Parathyroid adenoma (tissue), 2 donors: ENCODE data around the gene STRN.

Experiments used
- H2AFZ ChIP-seq: fragments of 300-600 bp; sonication (generic); one replicate; pipeline ENCODE4 v1.7.0; 2017; ENCODE audit warnings: antibody characterized with exemption, mild to moderate bottlenecking
- H3K27ac ChIP-seq: fragments of 300-600 bp; sonication (generic); one replicate; pipeline ENCODE4 v1.7.0; 2017
- H3K27me3 ChIP-seq: fragments of 300-600 bp; sonication (generic); one replicate; pipeline ENCODE4 v1.7.0; 2017; ENCODE audit warnings: low read length; ENCODE audit not compliant: control insufficient read depth, insufficient read depth
- H3K36me3 ChIP-seq: fragments of 300-600 bp; sonication (generic); one replicate; pipeline ENCODE4 v1.7.0; 2017; ENCODE audit warnings: low read length; ENCODE audit not compliant: control insufficient read depth, insufficient read depth
- H3K4me1 ChIP-seq: fragments of 300-600 bp; sonication (generic); one replicate; pipeline ENCODE4 v1.7.0; 2017; ENCODE audit warnings: control low read depth
- H3K4me2 ChIP-seq: fragments of 300-600 bp; sonication (generic); one replicate; pipeline ENCODE4 v1.7.0; 2017; ENCODE audit warnings: low read length
- H3K4me3 ChIP-seq: fragments of 300-600 bp; sonication (generic); one replicate; pipeline ENCODE4 v1.7.0; 2017; ENCODE audit warnings: low read depth, low read length
- H3K79me2 ChIP-seq: fragments of 300-600 bp; sonication (generic); one replicate; pipeline ENCODE4 v1.7.0; 2017; ENCODE audit warnings: control low read depth
- H3K9ac ChIP-seq: fragments of 300-600 bp; sonication (generic); one replicate; pipeline ENCODE4 v1.7.0; 2017; ENCODE audit warnings: mild to moderate bottlenecking
- H3K9me3 ChIP-seq: fragments of 300-600 bp; sonication (generic); one replicate; pipeline ENCODE4 v1.7.0; 2017; ENCODE audit warnings: low read length; ENCODE audit not compliant: control insufficient read depth
- TF ChIP-seq, protein P1 (sequence below): fragments of 300-600 bp; sonication (generic); IDR thresholded peaks from one replicate; pipeline ENCODE4 v1.7.0; 2017; ENCODE audit warnings: antibody characterized with exemption, mild to moderate bottlenecking
- donor health status: primary hyperparathyroidism.

The STRN gene

DNA sequence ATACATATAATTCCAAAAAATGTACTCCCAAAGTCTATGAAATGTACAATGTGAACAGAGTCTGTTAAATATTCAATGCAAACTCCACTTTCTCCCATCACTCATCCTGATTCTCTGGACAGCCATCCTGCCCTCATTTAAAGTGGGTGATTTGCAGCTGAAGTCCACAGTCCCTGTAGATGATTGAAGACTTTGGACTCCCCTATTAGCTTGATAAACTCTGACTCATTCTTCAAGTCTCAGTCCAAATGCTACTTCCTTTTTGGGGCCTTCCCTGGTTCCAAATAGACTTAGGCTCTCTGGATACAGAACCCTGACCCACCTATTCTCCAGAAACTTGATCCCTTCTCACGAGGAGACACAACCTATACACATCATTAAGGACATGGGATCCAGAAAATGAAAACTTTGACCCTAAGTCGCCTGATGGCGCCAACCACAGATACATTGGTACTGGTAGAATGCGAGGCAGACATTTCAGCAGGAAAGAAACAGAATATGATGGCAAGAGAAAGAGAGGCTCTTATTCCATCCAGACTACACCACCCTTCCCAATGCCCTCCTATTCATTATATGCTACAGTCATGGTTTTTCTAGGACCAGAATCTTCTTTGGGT is 147.1 kb downstream of the STRN start:
- no peak overlapping the region for H3K27ac ChIP-seq
- H3K79me2 ChIP-seq = no peaks in the 10 kb centered on the region
- H2AFZ ChIP-seq = no peak overlapping the region
- TF ChIP-seq, protein P1, sequence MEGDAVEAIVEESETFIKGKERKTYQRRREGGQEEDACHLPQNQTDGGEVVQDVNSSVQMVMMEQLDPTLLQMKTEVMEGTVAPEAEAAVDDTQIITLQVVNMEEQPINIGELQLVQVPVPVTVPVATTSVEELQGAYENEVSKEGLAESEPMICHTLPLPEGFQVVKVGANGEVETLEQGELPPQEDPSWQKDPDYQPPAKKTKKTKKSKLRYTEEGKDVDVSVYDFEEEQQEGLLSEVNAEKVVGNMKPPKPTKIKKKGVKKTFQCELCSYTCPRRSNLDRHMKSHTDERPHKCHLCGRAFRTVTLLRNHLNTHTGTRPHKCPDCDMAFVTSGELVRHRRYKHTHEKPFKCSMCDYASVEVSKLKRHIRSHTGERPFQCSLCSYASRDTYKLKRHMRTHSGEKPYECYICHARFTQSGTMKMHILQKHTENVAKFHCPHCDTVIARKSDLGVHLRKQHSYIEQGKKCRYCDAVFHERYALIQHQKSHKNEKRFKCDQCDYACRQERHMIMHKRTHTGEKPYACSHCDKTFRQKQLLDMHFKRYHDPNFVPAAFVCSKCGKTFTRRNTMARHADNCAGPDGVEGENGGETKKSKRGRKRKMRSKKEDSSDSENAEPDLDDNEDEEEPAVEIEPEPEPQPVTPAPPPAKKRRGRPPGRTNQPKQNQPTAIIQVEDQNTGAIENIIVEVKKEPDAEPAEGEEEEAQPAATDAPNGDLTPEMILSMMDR = no peak
- no peak overlapping the region for H3K4me3 ChIP-seq
- no peak overlapping the region for H3K9ac ChIP-seq
- H3K27me3 ChIP-seq = no peaks in the 10 kb centered on the region
- no peaks in the 10 kb centered on the region for H3K36me3 ChIP-seq
- H3K9me3 ChIP-seq = no peaks in the 10 kb centered on the region
- H3K4me1 ChIP-seq = no peaks in the 10 kb centered on the region
- no peak overlapping the region for H3K4me2 ChIP-seq

DNA sequence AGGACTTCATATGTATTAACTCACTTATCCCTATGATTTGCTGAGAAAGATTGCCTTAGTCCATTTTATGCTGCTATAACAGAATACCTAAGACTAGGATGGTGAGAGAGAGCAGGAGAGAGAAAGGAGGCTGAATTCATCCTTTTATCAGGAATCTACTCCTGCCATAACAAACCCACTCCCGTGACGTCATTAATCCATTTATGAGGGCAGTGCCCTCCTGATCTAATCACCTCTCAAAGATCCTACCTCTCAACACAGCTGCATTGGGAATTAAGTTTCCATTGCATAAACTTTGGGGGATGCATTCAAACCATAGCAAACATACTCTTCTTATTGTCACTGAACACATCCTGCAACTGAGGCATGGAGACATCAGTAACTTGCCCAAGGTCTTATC is 147.8 kb downstream of the STRN start:
- no peaks in the 10 kb centered on the region for H3K36me3 ChIP-seq
- no peaks in the 10 kb centered on the region for H3K27me3 ChIP-seq
- H3K4me2 ChIP-seq = no peak overlapping the region
- H3K79me2 ChIP-seq = no peaks in the 10 kb centered on the region
- no peaks in the 10 kb centered on the region for H3K9me3 ChIP-seq
- TF ChIP-seq, protein P1 = no peak
- H3K4me3 ChIP-seq = no peak overlapping the region
- H2AFZ ChIP-seq = no peak overlapping the region
- H3K4me1 ChIP-seq = no peaks in the 10 kb centered on the region
- H3K9ac ChIP-seq = no peak overlapping the region
- no peak overlapping the region for H3K27ac ChIP-seq

DNA sequence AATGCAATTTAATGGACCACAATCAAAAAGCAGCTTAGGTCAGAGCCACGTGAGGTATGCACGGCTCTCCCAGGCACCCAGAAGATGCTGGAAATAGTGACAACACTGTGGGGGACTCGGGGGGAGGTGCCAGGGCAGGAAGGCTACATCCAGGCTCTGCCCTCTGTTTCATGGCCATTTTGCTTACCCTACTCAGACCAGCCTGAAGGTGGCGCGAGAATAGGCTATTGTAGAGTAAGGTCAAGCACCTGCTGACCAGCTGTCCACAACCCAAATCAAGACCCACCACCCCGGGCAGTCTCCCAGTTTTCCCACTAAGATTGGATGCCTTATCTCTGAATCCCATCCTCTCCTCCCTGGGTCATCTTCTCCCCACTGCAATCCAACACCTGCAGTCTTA is 154.1 kb downstream of the STRN start:
- Histone ChIP-seq H3K36me3 (no peaks in the 10 kb centered on the region), H3K79me2 (no peaks in the 10 kb centered on the region)
- TF ChIP-seq, protein P1 = no peak

DNA sequence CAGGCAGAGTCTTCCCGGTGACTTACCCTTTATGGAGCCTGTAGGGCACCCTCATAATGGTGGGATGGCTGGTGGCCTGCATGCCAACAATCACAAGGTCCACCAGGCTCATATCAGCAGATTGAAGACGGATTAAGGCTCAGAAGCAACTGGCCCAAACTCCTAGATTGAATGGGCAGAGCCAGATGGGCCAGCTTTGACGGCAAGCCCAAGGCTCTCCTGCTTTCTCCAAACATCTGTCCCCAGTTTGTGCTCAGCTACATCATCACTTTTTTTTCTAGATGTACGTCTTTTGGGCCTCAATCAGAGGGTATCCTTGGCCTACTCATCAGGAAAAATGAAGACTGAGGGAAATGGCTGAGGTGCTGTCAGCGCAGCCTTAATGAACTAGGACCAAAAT is 155.3 kb downstream of the STRN start:
- TF ChIP-seq, protein P1 = no peak
- no peak overlapping the region for H3K4me3 ChIP-seq
- H3K4me1 ChIP-seq = no peaks in the 10 kb centered on the region
- H3K9me3 ChIP-seq = no peaks in the 10 kb centered on the region
- no peaks in the 10 kb centered on the region for H3K79me2 ChIP-seq
- no peak overlapping the region for H2AFZ ChIP-seq
- no peak overlapping the region for H3K4me2 ChIP-seq
- no peaks in the 10 kb centered on the region for H3K27me3 ChIP-seq
- H3K36me3 ChIP-seq = no peaks in the 10 kb centered on the region
- no peak overlapping the region for H3K9ac ChIP-seq
- no peak overlapping the region for H3K27ac ChIP-seq

More for the DNA sequence above, 154.1 kb downstream of the STRN start:
- Histone ChIP-seq H2AFZ (no peak overlapping the region), H3K27me3 (no peaks in the 10 kb centered on the region), H3K4me2 (no peak overlapping the region), H3K27ac (no peak overlapping the region), H3K4me1 (no peaks in the 10 kb centered on the region), H3K9ac (no peak overlapping the region), H3K4me3 (no peak overlapping the region), H3K9me3 (no peaks in the 10 kb centered on the region)

DNA sequence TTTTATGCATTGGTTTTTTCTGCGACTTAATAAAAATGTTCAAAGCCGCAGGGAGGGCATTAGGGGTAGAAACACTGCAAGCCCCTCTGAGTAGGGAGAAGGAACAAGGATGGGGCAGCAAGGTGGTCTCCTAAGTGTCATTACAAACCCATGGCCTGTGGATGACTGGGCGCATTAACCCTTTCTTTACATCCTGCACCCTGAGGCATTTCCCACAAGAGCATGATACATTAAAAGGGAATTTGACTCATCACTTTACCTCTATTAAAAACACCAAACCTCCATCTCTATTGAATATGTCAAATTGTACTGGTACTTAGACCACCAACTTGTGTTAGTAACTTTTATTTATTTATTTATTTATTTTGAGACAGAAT is 157.3 kb downstream of the STRN start:
- no peaks in the 10 kb centered on the region for H3K9me3 ChIP-seq
- no peaks in the 10 kb centered on the region for H3K79me2 ChIP-seq
- no peaks in the 10 kb centered on the region for H3K36me3 ChIP-seq
- H3K4me1 ChIP-seq = no peaks in the 10 kb centered on the region
- no peak overlapping the region for H3K27ac ChIP-seq
- no peak overlapping the region for H3K4me3 ChIP-seq
- H3K27me3 ChIP-seq = no peaks in the 10 kb centered on the region
- no peak overlapping the region for H3K4me2 ChIP-seq
- no peak overlapping the region for H2AFZ ChIP-seq
- TF ChIP-seq, protein P1 = no peak
- no peak overlapping the region for H3K9ac ChIP-seq
